Ovary (tissue), 9 donors: ENCODE measurements around the gene MDM2. TPM values are rescaled to one million over a fixed set of nuclear protein-coding genes. Genes with fewer than 3 reads are reported as not detected.

Experiments
- DNase-seq, 5 donors: peaks; one replicate each; pipeline ENCODE4 v3.0.0-alpha.2; 2019 to 2020
- H3K27ac ChIP-seq, 2 donors: fragments of 200-600 bp; one replicate each; pipeline versions ENCODE4 v1.5.1 to v1.8.0; 2019 to 2022
- H3K27me3 ChIP-seq: fragments of 200-600 bp; one replicate; pipeline ENCODE4 v1.8.0; 2022
- H3K36me3 ChIP-seq: fragments of 200-600 bp; sonication (generic); one replicate; pipeline ENCODE4 v1.5.1; 2019
- H3K4me1 ChIP-seq: one replicate; pipeline ENCODE4 v1.8.1; 2013; ENCODE audit warnings: mild to moderate bottlenecking, moderate library complexity; ENCODE audit not compliant: insufficient read depth
- H3K4me3 ChIP-seq: fragments of 200-600 bp; sonication (generic); one replicate; pipeline ENCODE4 v1.5.1; 2017
- H3K9me3 ChIP-seq, 2 donors: fragments of 200-600 bp in 1 of 2; sonication (generic) in 1 of 2; one replicate each; pipeline versions ENCODE4 v1.5.1 to v1.8.1; 2013 to 2019; ENCODE audit warnings: mild to moderate bottlenecking in 1 of 2, moderate library complexity in 1 of 2
- CTCF ChIP-seq, 3 donors: fragments of 450-650 bp in 2 of 3; fragments of 200-600 bp in 1 of 3; IDR thresholded peaks; one replicate each; pipeline versions ENCODE4 v1.5.1 to v1.8.0; 2016 to 2022; ENCODE audit warnings: antibody characterized with exemption in 3 of 3, mild to moderate bottlenecking in 1 of 3
- EP300 ChIP-seq: sonication (generic); formaldehyde crosslinking; IDR thresholded peaks from one replicate; pipeline ENCODE4 v1.6.1; 2017; ENCODE audit warnings: antibody characterized with exemption
- POLR2A ChIP-seq: fragments of 450-650 bp; IDR thresholded peaks from one replicate; pipeline ENCODE4 v1.6.1; 2017; ENCODE audit warnings: antibody characterized with exemption, mild to moderate bottlenecking, moderate library complexity
- WGBS, 3 donors: extraction: QIAGEN DNeasy Blood & Tissue Kit in 1 of 3; methylation state at CpG; one replicate each; pipeline versions ENCODE4 v1.1.5 to v1.1.7; 2013 to 2017; 5-methylcytosine and 5-hydroxymethylcytosine counted together
- intact Hi-C, 4 donors: fragments of 100-400 bp; cut with DNase I; formaldehyde crosslinking; loops; one replicate each; pipeline versions ENCODE4 v1.11.0 to v1.15.1; 2022 to 2023
- polyA plus RNA-seq, 2 donors: library from polyadenylated mRNA; stranded (reverse); fragments of 200-250 nt in 1 of 2; fragments of 350-450 nt in 1 of 2; fragmentation: Illumina TruSeq in 1 of 2; extraction: RNeasy Lipid Tissue Mini Kit (QIAGEN cat#74804) in 1 of 2; gene quantifications; one replicate each; pipeline ENCODE4 v1.2.3, GENCODE V29; 2013 to 2014
- total RNA-seq, 7 donors: library from RNA; depleted of rRNA in 2 of 7; stranded (reverse); fragments of >200 nt in 2 of 7; fragmentation: NEBNext Ultra II Directional in 3 of 7; extraction: Animal tissue kit (Norgen Biotek cat#: 25700) in 3 of 7; gene quantifications; one replicate each; pipeline versions ENCODE4 v1.1.0 to v1.2.4, GENCODE V29; 2016 to 2023
- donor health status: DM: no; HTN: no; CAD: no; lungs with moderate emphysema.
- donor health status: DM: no; HTN: no; CAD: no.
- donor health status: Bipolar disorder and iron deficiency.
- donor health status: DM: yes; HTN: yes; CAD: no.
- donor health status: DM: no; HTN: no; CAD: no.
- donor health status: DM: yes; HTN: yes; CAD: no.

The MDM2 gene
- total and polyA plus RNA-seq, 9 donors = 14.1 to 101 (median 68.4) TPM

GRCh38 chr12:68899251-68899771 lies 91.3 kb downstream of the MDM2 start:
- intact Hi-C loops = loop anchor here in 1 of 4 donors (10.0 kb wide), 1 partner anchor 255 kb away; no protein-coding TSS in a partner anchor
- 42 to 50% (median 46%) methylated on average over 4 of the region's 4 CpGs for WGBS, 3 donors
- Histone ChIP-seq H3K27ac (no peak overlapping the region), H3K9me3 (no peaks in the 10 kb centered on the region), H3K36me3 (no peaks in the 10 kb centered on the region), H3K4me3 (no peak overlapping the region), H3K4me1 (peaks cover 5% of the 10 kb centered on the region), H3K27me3 (no peaks in the 10 kb centered on the region)
- TF ChIP-seq EP300 = no peak
- no peak for TF ChIP-seq POLR2A
- TF ChIP-seq CTCF (IDR thresholded peaks at IDR 0.05) = peak in 2 of 3 donors; percentile 22 to 36
- peak; percentile 54 to 82 (median 77) for DNase-seq

- H3K36me3 ChIP-seq = no peaks in the 10 kb centered on the region
- intact Hi-C loops = no loop called here
- no peak for TF ChIP-seq CTCF (IDR thresholded peaks at IDR 0.05)
- TF ChIP-seq POLR2A = no peak
- no peak for TF ChIP-seq EP300
- no peaks in the 10 kb centered on the region for H3K9me3 ChIP-seq
- H3K4me1 ChIP-seq = peaks cover 5% of the 10 kb centered on the region
- H3K27ac ChIP-seq = no peak overlapping the region
- H3K27me3 ChIP-seq = no peaks in the 10 kb centered on the region
- WGBS, 3 donors = 45 to 67% (median 49%) methylated on average over 2 of the region's 2 CpGs
- no peak overlapping the region for H3K4me3 ChIP-seq
- no peak for DNase-seq
Observed at GRCh38 chr12:68900241-68900640, 92.3 kb downstream of the MDM2 start.

Other genes with a start within 250 kb of the MDM2 start
- 100 to 1,000 TPM in 4 of 7 donors, 10 to 100 TPM in 3; 81.9 to 146 (median 107) TPM for gene RAP1B, start 197.3 kb upstream of the MDM2 start, total RNA-seq
- 100 to 1,000 TPM in 1 of 2 donors, 10 to 100 TPM in 1; 81.8 to 195 TPM for gene RAP1B, start 197.3 kb upstream of the MDM2 start, polyA plus RNA-seq
- 10 to 100 TPM; 24.8 to 56.6 (median 46.9) TPM for gene NUP107, start 121.2 kb upstream of the MDM2 start, total RNA-seq
- gene NUP107, start 121.2 kb upstream of the MDM2 start, polyA plus RNA-seq = 10 to 100 TPM; 18.4 to 27.3 TPM
- gene SLC35E3, start 62.0 kb upstream of the MDM2 start, total RNA-seq = 10 to 100 TPM in 1 of 7 donors, 1 to 10 TPM in 6; 1.1 to 12.3 (median 8.1) TPM
- 10 to 100 TPM in 1 of 2 donors, 1 to 10 TPM in 1; 5.5 to 10.2 TPM for gene SLC35E3, start 62.0 kb upstream of the MDM2 start, polyA plus RNA-seq
- gene CPM, start 125.0 kb downstream of the MDM2 start, total RNA-seq = 10 to 100 TPM; 21.3 to 64.6 (median 37.9) TPM
- gene CPM, start 125.0 kb downstream of the MDM2 start, polyA plus RNA-seq = 10 to 100 TPM; 23.8 to 62.9 TPM